Vein endothelial cell (primary cell): ENCODE measurements around the gene FAM110C. TPM values are rescaled to one million over a fixed set of nuclear protein-coding genes. Genes with fewer than 3 reads are reported as not detected.

Experiments used
- total RNA-seq: library from RNA; depleted of rRNA; stranded (reverse); fragments of >200 nt; gene quantifications from 2 replicates; pipeline ENCODE4 v1.2.3, GENCODE V29; 2012

Gene FAM110C, protein sequence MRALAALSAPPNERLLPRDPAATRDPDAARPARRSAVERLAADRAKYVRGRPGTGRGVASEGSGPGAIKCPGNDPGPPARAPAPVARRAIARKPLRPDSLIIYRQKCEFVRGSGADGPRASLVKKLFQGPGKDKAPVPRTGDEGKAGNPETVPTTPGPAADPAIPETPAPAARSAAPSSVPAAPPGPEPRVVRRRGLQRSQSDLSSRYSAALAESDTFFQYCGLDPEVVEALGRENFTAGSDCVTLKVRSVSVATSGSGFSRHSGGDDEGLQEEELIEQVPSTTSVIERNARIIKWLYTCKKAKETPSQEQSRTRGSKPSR
- under 0.01 TPM in 2 replicates for total RNA-seq

DNA sequence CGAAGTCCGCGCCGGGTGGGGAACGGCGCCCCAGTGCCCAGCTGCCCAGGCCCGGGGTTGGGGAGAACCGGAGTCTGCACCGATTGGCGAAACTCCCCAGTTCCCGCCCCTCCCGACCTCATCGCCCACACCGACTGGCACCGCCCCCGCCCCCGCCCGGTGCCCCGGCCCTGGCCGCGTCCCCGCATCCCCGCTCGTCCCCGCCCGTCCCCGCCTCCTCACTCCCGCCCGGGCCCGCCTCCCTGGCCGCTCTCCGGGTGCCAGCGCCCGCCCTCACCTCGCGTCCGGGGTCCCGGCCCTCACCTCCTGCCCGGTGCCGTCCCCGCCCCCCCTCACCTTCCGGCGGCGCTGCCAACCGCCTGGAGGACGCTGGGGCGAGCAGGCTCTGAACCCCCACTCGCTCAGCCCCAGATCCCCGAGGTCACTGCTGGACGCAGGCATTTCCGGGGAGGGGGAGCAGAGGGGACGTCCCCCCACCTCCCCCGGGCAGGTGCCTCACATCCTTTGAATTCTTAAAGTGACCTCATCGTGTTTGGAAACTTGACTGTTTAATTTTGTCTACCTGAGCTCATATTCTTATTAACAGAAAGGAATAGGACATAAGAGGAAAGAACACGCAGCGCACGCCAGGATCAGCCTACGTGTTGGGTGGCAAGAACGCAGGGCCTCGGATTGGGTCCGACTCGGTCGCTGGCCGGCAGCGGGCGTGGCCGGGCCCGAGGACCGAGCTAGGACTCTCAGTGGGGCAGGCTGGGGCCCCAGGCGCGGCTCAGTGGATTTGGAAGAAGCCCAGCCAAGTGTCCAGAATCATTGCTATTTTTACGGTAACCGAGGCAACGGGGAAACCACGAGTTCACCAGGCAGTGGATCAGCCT, at the start of gene FAM110C:
Gene FAM110C (minus strand): TSS at position 35 of the 875 bp plus-strand sequence. CDS start 120 bp downstream, outside the sequence.

Other genes starting within 250 kb of the FAM110C start
- 28.1 and 28.6 TPM in 2 replicates for gene SH3YL1, start 217.5 kb upstream of the FAM110C start, total RNA-seq
- gene ACP1, start 218.4 kb upstream of the FAM110C start, total RNA-seq = 93.1 and 94.4 TPM in 2 replicates
- not detected in 2 replicates for gene ALKAL2, start 241.6 kb upstream of the FAM110C start, total RNA-seq